Measurements from ENCODE around the gene GDPD4.

The GDPD4 gene

DNA sequence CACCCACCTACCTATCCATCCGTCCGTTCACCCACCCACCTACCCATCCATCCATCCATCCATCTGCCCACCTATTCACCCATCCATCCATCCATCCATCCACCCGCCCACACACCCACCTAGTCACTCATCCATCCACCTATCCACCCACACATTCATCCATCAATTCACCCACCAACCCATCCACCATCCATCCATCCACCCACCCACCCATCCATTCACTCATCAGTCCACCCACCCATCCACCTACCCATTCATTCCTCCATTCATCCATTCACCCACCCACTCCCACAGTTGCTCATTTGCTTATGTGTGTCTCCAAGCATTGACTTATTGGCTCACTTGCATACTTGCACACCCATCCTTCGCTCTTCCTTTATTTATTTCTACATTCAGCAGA, 123.3 kb downstream of the GDPD4 start:
- no peak for DNase-seq (ENCODE audit: extremely low spot score)
- ChIA-PET CTCF (interaction anchor here (1.1 kb wide), 1 partner anchor 10 kb away, joined by 3 read pairs; no protein-coding TSS in a partner anchor), POLR2A (no interaction called here)
- TF ChIP-seq, protein P1, sequence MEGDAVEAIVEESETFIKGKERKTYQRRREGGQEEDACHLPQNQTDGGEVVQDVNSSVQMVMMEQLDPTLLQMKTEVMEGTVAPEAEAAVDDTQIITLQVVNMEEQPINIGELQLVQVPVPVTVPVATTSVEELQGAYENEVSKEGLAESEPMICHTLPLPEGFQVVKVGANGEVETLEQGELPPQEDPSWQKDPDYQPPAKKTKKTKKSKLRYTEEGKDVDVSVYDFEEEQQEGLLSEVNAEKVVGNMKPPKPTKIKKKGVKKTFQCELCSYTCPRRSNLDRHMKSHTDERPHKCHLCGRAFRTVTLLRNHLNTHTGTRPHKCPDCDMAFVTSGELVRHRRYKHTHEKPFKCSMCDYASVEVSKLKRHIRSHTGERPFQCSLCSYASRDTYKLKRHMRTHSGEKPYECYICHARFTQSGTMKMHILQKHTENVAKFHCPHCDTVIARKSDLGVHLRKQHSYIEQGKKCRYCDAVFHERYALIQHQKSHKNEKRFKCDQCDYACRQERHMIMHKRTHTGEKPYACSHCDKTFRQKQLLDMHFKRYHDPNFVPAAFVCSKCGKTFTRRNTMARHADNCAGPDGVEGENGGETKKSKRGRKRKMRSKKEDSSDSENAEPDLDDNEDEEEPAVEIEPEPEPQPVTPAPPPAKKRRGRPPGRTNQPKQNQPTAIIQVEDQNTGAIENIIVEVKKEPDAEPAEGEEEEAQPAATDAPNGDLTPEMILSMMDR (IDR thresholded peaks at IDR 0.05; ENCODE audit: control extremely low read depth, extremely low read depth, low read depth, missing control alignments): no peak

GRCh38 chr11:77176996-77177395, 124.5 kb downstream of the GDPD4 start:
- ChIA-PET POLR2A (no interaction called here), CTCF (no interaction called here)
- DNase-seq (ENCODE audit: extremely low spot score): no peak
- TF ChIP-seq, protein P1 (IDR thresholded peaks at IDR 0.05; ENCODE audit: control extremely low read depth, extremely low read depth, low read depth, missing control alignments): no peak

DNA sequence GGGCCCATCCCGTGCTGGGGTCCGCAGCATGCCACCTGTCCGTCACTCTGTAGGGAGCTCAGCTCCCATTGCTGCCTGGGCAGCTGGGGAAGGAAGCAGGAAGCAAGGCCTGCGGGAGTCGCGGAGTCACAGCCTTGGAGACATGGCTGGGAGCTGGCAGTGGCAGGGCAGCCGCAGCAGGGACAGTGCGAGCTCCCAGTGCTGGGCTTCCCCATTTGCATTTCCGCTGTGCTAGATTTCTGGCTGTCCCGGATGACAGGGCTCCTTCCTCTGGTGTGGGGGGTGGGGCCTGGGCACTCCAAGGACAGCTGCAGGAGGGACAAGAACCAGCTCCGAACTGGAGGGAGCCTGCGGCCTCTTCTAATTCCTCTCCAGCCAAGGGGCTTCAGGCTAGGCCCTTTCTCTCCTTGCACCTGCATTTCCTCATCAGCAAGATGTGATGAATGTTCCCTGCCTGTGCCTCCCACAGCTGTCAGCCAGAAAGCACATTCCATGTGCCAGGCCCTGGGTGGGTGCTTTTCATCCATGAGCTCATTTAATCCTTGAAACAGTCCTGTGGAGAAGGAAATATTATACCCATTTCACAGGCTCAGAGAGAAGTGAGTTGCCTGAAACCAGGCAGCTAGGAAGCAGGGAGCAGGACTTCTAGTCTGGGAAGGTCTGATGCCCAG, 125.5 kb downstream of the GDPD4 start:
- TF ChIP-seq, protein P1 (IDR thresholded peaks at IDR 0.05; ENCODE audit: control extremely low read depth, extremely low read depth, low read depth, missing control alignments): no peak
- ChIA-PET CTCF (interaction anchor here (1.2 kb wide), 1 partner anchor 12 kb away, joined by 5 read pairs; no protein-coding TSS in a partner anchor), POLR2A (no interaction called here)
- no peak for DNase-seq (ENCODE audit: extremely low spot score)

GRCh38 chr11:77175021-77175842, 126.3 kb downstream of the GDPD4 start:
- CTCF ChIA-PET: interaction anchor here (1.2 to 1.3 kb wide), 3 partner anchors 10 to 48 kb away, joined by 3 to 6 read pairs (median 5); partner anchors contain the start of gene MYO7A
- no peak for DNase-seq (ENCODE audit: extremely low spot score)
- TF ChIP-seq, protein P1 (IDR thresholded peaks at IDR 0.05; ENCODE audit: control extremely low read depth, extremely low read depth, low read depth, missing control alignments): no peak
- POLR2A ChIA-PET: no interaction called here

- ChIA-PET CTCF (interaction anchor here (0.9 to 1.3 kb wide), 4 partner anchors 9 to 374 kb away, joined by 3 to 6 read pairs (median 3); partner anchors contain the start of gene MYO7A), POLR2A (no interaction called here)
- DNase-seq (ENCODE audit: extremely low spot score): no peak
- TF ChIP-seq, protein P1 (IDR thresholded peaks at IDR 0.05; ENCODE audit: control extremely low read depth, extremely low read depth, low read depth, missing control alignments): no peak
These were observed 126.9 kb downstream of the GDPD4 start for GRCh38 chr11:77174559-77174958.

DNA sequence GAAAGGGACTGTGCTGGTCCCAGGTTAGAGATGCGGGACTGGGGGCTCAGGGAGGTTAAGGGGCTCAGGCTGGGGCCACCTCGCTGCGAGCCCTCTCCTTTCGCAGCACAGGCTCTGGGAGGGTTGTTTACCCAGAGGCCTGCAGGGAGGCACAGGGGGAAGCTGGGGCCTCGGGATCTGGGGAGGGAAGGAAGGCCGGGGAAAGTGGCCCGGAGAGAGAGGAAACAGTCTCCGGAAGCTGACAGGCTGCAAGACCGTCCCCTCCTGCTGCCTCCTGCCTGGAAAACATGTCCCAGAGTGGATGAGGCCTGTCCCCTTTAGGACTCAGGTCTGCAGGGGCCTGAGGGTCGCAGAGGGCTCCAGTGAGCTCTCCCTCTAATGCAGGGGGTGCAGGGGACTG, 128.0 kb downstream of the GDPD4 start:
- POLR2A ChIA-PET: no interaction called here
- DNase-seq (ENCODE audit: extremely low spot score): no peak
- CTCF ChIA-PET: interaction anchor here (0.9 to 1.2 kb wide), 2 partner anchors 13 to 375 kb away, joined by 3 read pairs; no protein-coding TSS in a partner anchor
- TF ChIP-seq, protein P1 (IDR thresholded peaks at IDR 0.05; ENCODE audit: control extremely low read depth, extremely low read depth, low read depth, missing control alignments): no peak

Measured in GM10248 (cell line).